Astrocyte (in vitro differentiated cells and primary cell): ENCODE results near the gene RANGAP1.

Experiments used
- EZH2 ChIP-seq: IDR thresholded peaks from 2 replicates; pipeline ENCODE4 v1.6.1; 2012; ENCODE audit warnings: mild to moderate bottlenecking, low read length, inconsistent platforms; ENCODE audit not compliant: insufficient read depth
- TF ChIP-seq, protein P1 (sequence below): IDR thresholded peaks from 2 replicates; pipeline ENCODE4 v1.5.1; 2011; ENCODE audit warnings: low read depth, mild to moderate bottlenecking, inconsistent platforms, low read length, moderate library complexity; ENCODE audit not compliant: insufficient read depth

DNA sequence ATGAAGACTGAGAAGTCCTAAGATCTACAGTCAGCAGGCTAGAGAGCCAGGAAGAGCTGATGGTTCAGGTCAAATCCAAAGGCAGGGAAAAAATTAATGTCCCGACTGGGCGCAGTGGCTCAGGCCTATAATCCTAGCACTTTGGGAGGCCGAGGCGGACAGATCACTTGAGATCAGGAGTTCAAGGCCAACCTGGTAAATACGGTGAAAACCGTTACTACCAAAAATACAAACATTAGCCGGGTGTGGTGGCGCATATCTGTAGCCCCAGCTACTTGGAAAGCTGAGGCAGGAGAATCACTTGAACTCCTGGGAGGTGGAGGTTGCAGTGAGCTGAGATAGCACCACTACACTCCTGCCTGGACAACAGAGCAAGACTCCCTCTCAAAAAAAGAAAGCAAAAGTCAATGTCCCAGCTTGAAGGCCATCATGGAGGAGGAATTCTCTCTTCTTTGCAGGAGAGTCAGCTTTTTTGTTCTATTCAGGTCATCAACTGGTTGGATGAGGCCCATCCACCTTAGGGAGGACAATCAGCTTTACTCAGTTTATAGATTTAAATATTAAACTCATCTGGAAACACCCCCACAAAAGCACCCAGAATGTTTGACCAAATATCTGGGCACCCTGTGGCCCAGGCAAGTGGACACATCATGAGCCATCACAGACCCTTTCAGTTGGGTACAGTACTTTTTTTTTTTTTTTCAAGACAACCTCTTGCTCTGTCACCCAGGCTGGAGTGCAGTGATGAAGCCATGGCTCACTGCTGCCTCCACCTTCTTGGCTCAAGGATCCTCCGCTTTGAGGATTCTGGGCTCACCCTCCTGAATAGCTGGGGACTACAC is 11.1 kb upstream of the RANGAP1 start:
- TF ChIP-seq, protein P1, sequence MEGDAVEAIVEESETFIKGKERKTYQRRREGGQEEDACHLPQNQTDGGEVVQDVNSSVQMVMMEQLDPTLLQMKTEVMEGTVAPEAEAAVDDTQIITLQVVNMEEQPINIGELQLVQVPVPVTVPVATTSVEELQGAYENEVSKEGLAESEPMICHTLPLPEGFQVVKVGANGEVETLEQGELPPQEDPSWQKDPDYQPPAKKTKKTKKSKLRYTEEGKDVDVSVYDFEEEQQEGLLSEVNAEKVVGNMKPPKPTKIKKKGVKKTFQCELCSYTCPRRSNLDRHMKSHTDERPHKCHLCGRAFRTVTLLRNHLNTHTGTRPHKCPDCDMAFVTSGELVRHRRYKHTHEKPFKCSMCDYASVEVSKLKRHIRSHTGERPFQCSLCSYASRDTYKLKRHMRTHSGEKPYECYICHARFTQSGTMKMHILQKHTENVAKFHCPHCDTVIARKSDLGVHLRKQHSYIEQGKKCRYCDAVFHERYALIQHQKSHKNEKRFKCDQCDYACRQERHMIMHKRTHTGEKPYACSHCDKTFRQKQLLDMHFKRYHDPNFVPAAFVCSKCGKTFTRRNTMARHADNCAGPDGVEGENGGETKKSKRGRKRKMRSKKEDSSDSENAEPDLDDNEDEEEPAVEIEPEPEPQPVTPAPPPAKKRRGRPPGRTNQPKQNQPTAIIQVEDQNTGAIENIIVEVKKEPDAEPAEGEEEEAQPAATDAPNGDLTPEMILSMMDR, result no peak
- TF ChIP-seq EZH2, result no peak
